A375 (cell line): ENCODE measurements around the gene DHRS4L2. TPM values are rescaled to one million over a fixed set of nuclear protein-coding genes. Genes with fewer than 3 reads are reported as not detected.

ENCODE experiments used
- total RNA-seq: library from RNA; depleted of rRNA; stranded (reverse); fragments of >200 nt; shearing (Covaris generic); gene quantifications from 2 replicates; pipeline ENCODE4 v1.2.3, GENCODE V29; 2014; rRNA removed

The DHRS4L2 gene
- 20.4 and 23.5 TPM in 2 replicates for total RNA-seq

GRCh38 chr14:23988607-23989363, at the start of gene DHRS4L2:
DHRS4L2 (plus strand) TSS chr14:23988929; CDS start chr14:23988948, 19 bp downstream.

GRCh38 chr14:23953464-23954278, 35.1 kb upstream of the DHRS4L2 start, which contains the start of gene DHRS4:
DHRS4 (plus strand) TSS chr14:23953770; CDS start chr14:23953789, 19 bp downstream.

GRCh38 chr14:24051789-24052655, 63.3 kb downstream of the DHRS4L2 start, which contains the start of gene CARMIL3:
CARMIL3 (plus strand) TSS chr14:24052009; CDS start chr14:24052154, 145 bp downstream.

Other genes starting within 250 kb of the DHRS4L2 start
- gene DHRS4, start 35.2 kb upstream of the DHRS4L2 start, total RNA-seq, result 40.2 and 48.0 TPM in 2 replicates
- gene CARMIL3, start 63.1 kb downstream of the DHRS4L2 start, total RNA-seq, result 0.34 and 0.41 TPM in 2 replicates
- gene CPNE6, start 82.6 kb downstream of the DHRS4L2 start, total RNA-seq, result not detected in 2 replicates
- gene PCK2, start 105.4 kb downstream of the DHRS4L2 start, total RNA-seq, result 50.4 and 54.3 TPM in 2 replicates
- gene DCAF11, start 125.8 kb downstream of the DHRS4L2 start, total RNA-seq, result 53.4 and 55.0 TPM in 2 replicates
- gene NRL, start 126.0 kb downstream of the DHRS4L2 start, total RNA-seq, result 0.94 and 2.0 TPM in 2 replicates
- gene FITM1, start 141.7 kb downstream of the DHRS4L2 start, total RNA-seq, result 0.37 TPM in 1 of 2 replicates, not detected in the other
- gene PSME1, start 147.3 kb downstream of the DHRS4L2 start, total RNA-seq, result 156 and 194 TPM in 2 replicates
- 23.3 and 33.3 TPM in 2 replicates for gene EMC9, start 152.7 kb downstream of the DHRS4L2 start, total RNA-seq
- gene PSME2, start 157.7 kb downstream of the DHRS4L2 start, total RNA-seq, result 207 and 210 TPM in 2 replicates
- 66.8 and 79.3 TPM in 2 replicates for gene RNF31, start 158.6 kb downstream of the DHRS4L2 start, total RNA-seq
- gene IRF9, start 172.3 kb downstream of the DHRS4L2 start, total RNA-seq, result 9.2 and 18.5 TPM in 2 replicates
- 1.2 and 3.3 TPM in 2 replicates for gene REC8, start 183.2 kb downstream of the DHRS4L2 start, total RNA-seq
- gene IPO4, start 199.9 kb downstream of the DHRS4L2 start, total RNA-seq, result 129 and 134 TPM in 2 replicates
- gene TM9SF1, start 206.5 kb downstream of the DHRS4L2 start, total RNA-seq, result 35.1 and 37.9 TPM in 2 replicates
- gene TSSK4, start 216.8 kb downstream of the DHRS4L2 start, total RNA-seq, result not detected in 2 replicates
- gene CHMP4A, start 224.6 kb downstream of the DHRS4L2 start, total RNA-seq, result 40.5 and 45.6 TPM in 2 replicates
- 13.8 and 20.6 TPM in 2 replicates for gene MDP1, start 227.1 kb downstream of the DHRS4L2 start, total RNA-seq
- gene NEDD8, start 243.4 kb downstream of the DHRS4L2 start, total RNA-seq, result 247 and 277 TPM in 2 replicates
- gene GMPR2, start 244.0 kb downstream of the DHRS4L2 start, total RNA-seq, result 57.2 and 66.8 TPM in 2 replicates